ENCODE results near the gene CDC5L. TPM values are rescaled to one million over a fixed set of nuclear protein-coding genes. Genes with fewer than 3 reads are reported as not detected.

CDC5L gene
- total and polyA plus RNA-seq, 2 of the 13 experiments (the other 11 are each of a cell fraction or from before 2014, with no cell fraction given) = 11.0 to 34.2 TPM

- TF ChIP-seq KDM5A (IDR thresholded peaks at IDR 0.05; ENCODE audit: borderline replicate concordance, low read length) (no peak), TCF12 (IDR thresholded peaks at IDR 0.05) (no peak), TCF12 (CRISPR knock-in tag; IDR thresholded peaks at IDR 0.05) (no peak), ZNF782 (CRISPR knock-in tag; IDR thresholded peaks at IDR 0.05; ENCODE audit: borderline replicate concordance) (no peak), TARDBP (CRISPR knock-in tag; IDR thresholded peaks at IDR 0.05) (no peak), ZSCAN30 (CRISPR knock-in tag; IDR thresholded peaks at IDR 0.05) (no peak), FOXC1 (CRISPR knock-in tag; IDR thresholded peaks at IDR 0.05; ENCODE audit: borderline replicate concordance) (no peak), ZNF501 (CRISPR knock-in tag; IDR thresholded peaks at IDR 0.05) (no peak), KLF9 (CRISPR knock-in tag; IDR thresholded peaks at IDR 0.05; ENCODE audit: low read depth) (no peak), MYNN (CRISPR knock-in tag; IDR thresholded peaks at IDR 0.05; ENCODE audit: low read depth) (no peak), ZNF3 (CRISPR knock-in tag; IDR thresholded peaks at IDR 0.05) (no peak), SOX6 (IDR thresholded peaks at IDR 0.05) (no peak), SOX6 (CRISPR knock-in tag; IDR thresholded peaks at IDR 0.05) (no peak), CHD4 (IDR thresholded peaks at IDR 0.05; ENCODE audit: borderline replicate concordance, low read length) (no peak), ZNF160 (CRISPR knock-in tag; IDR thresholded peaks at IDR 0.05) (no peak), ONECUT2 (CRISPR knock-in tag; IDR thresholded peaks at IDR 0.05) (no peak), MTF2 (CRISPR knock-in tag; IDR thresholded peaks at IDR 0.05; ENCODE audit: borderline replicate concordance) (0 out of 2 replicates have a peak, but pooled peaks have one; percentile 15), PCBP2 (optimal IDR thresholded peaks at IDR 0.05; ENCODE audit: low read depth, low read length, poor library complexity, severe bottlenecking) (no peak), JDP2 (CRISPR knock-in tag; IDR thresholded peaks at IDR 0.05; ENCODE audit: borderline replicate concordance) (no peak), SMC3 (IDR thresholded peaks at IDR 0.05; ENCODE audit: low read length) (peak; percentile 95), ZNF230 (CRISPR knock-in tag; IDR thresholded peaks at IDR 0.05) (no peak)
- TF ChIP-seq, protein P1, sequence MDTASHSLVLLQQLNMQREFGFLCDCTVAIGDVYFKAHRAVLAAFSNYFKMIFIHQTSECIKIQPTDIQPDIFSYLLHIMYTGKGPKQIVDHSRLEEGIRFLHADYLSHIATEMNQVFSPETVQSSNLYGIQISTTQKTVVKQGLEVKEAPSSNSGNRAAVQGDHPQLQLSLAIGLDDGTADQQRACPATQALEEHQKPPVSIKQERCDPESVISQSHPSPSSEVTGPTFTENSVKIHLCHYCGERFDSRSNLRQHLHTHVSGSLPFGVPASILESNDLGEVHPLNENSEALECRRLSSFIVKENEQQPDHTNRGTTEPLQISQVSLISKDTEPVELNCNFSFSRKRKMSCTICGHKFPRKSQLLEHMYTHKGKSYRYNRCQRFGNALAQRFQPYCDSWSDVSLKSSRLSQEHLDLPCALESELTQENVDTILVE (CRISPR knock-in tag; IDR thresholded peaks at IDR 0.05) = peak; percentile 52; the same call in 1 of the 2 replicates
- TF ChIP-seq, protein P2, sequence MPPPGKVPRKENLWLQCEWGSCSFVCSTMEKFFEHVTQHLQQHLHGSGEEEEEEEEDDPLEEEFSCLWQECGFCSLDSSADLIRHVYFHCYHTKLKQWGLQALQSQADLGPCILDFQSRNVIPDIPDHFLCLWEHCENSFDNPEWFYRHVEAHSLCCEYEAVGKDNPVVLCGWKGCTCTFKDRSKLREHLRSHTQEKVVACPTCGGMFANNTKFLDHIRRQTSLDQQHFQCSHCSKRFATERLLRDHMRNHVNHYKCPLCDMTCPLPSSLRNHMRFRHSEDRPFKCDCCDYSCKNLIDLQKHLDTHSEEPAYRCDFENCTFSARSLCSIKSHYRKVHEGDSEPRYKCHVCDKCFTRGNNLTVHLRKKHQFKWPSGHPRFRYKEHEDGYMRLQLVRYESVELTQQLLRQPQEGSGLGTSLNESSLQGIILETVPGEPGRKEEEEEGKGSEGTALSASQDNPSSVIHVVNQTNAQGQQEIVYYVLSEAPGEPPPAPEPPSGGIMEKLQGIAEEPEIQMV (CRISPR knock-in tag; IDR thresholded peaks at IDR 0.05; ENCODE audit: low read depth) = no peak
- TF ChIP-seq, protein P3, sequence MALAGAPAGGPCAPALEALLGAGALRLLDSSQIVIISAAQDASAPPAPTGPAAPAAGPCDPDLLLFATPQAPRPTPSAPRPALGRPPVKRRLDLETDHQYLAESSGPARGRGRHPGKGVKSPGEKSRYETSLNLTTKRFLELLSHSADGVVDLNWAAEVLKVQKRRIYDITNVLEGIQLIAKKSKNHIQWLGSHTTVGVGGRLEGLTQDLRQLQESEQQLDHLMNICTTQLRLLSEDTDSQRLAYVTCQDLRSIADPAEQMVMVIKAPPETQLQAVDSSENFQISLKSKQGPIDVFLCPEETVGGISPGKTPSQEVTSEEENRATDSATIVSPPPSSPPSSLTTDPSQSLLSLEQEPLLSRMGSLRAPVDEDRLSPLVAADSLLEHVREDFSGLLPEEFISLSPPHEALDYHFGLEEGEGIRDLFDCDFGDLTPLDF (CRISPR knock-in tag; IDR thresholded peaks at IDR 0.05) = no peak
- TF ChIP-seq, protein P4, sequence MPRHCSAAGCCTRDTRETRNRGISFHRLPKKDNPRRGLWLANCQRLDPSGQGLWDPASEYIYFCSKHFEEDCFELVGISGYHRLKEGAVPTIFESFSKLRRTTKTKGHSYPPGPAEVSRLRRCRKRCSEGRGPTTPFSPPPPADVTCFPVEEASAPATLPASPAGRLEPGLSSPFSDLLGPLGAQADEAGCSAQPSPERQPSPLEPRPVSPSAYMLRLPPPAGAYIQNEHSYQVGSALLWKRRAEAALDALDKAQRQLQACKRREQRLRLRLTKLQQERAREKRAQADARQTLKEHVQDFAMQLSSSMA (CRISPR knock-in tag; IDR thresholded peaks at IDR 0.05) = no peak
Observed at GRCh38 chr6:44338228-44339122, 49.0 kb upstream of the CDC5L start (continued).
